ENCODE data around the gene NADSYN1. TPM values are rescaled to one million over a fixed set of nuclear protein-coding genes. Genes with fewer than 3 reads are reported as not detected.

Gene NADSYN1
- total and polyA plus RNA-seq, 2 of the 13 experiments (the other 11 are each of a cell fraction or from before 2014, with no cell fraction given): 35.7 to 51.5 TPM

DNA sequence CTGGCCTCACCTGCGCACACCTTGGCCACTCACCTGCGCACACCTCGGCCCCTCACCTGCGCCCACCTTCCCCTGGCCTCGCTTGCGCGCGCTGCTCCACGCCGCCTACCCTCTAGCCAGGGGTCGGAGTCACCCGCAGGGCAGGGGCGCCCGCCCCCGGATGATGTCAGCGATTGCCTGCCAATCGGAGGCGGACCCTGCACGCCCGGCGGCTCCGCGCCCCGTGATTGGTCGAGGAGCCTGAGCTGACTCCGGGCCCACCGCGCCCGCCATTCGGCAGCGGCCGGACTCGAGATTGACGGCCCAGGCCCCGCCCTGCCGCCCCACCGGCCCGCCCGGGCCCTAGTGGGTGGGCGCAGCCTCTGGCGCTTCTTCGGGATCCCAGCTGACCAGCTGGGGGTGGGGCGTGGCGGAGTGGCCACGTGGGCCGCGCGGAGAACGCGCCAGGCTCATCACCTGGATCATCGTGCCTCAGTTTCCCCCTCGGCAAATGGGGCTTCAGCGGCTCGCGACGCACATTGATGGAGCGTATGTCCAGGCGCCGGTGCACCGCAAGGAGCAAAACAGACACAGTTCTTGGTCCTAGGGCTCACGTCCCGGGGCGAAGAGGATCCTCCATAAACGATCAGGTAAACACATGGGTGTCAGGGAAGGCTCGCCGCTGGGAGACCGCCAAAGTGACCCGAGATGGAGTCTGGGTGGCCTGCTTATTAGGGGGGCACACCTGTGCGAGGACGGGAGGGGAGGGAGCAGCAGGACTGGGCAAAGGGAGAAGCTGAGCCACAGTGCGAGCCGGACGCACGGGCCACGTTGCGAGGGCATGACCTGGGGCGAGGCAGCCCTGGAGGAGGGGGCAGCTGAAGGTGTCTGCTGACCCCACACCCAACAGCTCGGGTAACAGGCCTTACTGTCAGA lies 4.5 kb upstream of the NADSYN1 start, which contains the start of gene DHCR7:
Gene DHCR7 (minus strand): TSS at position 137 of the 915 bp plus-strand sequence. CDS start 3,441 bp downstream, outside the sequence.
- DNase-seq (ENCODE audit: low spot score): peak; percentile 90
- peak; percentile 88 for ATAC-seq
- Histone ChIP-seq H3K27me3 (ENCODE audit: control insufficient read depth in 1 of 2, insufficient read depth in 2 of 2, low read length in 2 of 2) (no peaks in the 10 kb centered on the region), H4K20me1 (ENCODE audit: insufficient read depth, low read length) (peaks cover 18% of the 10 kb centered on the region), H3K4me2 (ENCODE audit: low read depth, low read length) (peak within 1 kb of the TSS; percentile 81), H2AFZ (ENCODE audit: low read length) (no peak within 1 kb of the TSS), H3K9ac (ENCODE audit: insufficient read depth, low read depth, low read length) (peak within 1 kb of the TSS; percentile 79), H3K4me1 (ENCODE audit: insufficient read depth, low read length) (peaks cover 59% of the 10 kb centered on the region), H3K4me3 (replicated peaks in 1 of 3; ENCODE audit: insufficient read depth in 1 of 3, low read depth in 2 of 3, low read length in 3 of 3) (peak within 1 kb of the TSS; percentile 76 to 93 (median 86)), H3K36me3 (replicated peaks in 1 of 2; ENCODE audit: control insufficient read depth in 1 of 2, insufficient read depth in 2 of 2, low read length in 2 of 2) (peaks cover 7 to 33% of the 10 kb centered on the region in 2 experiments; a peak in 4 of 5 replicates), H3K79me2 (ENCODE audit: insufficient read depth, low read length) (peaks cover 55% of the 10 kb centered on the region), H3K27ac (ENCODE audit: extremely low read length, insufficient read depth, low read length) (peak within 1 kb of the TSS; percentile 58), H3K9me3 (ENCODE audit: low read length) (no peaks in the 10 kb centered on the region)
- 0% methylated on average over 3 of the region's 78 CpGs for WGBS (ENCODE audit: low lambda C conversion rate)
- CTCF ChIA-PET (ENCODE audit: low intra/inter-chr PET ratio, low total read pairs): no interaction called here
- POLR2A ChIA-PET: interaction anchor here (0.9 to 2.2 kb wide), 6 partner anchors 10 to 338 kb away, joined by 3 to 16 read pairs (median 4); partner anchors contain the start of gene KRTAP5-7
- in situ Hi-C loops (cut with HindIII; ENCODE audit: extremely low pct_ligation_motif_present, low pct_unique_long_range_greater_than_20kb) (no loop called here), intact Hi-C loops (cut with micrococcal nuclease; ENCODE audit: unreplicated experiment) (no loop called here)
- no peak for FAIRE-seq
- BruUV-seq (replicated peaks): no TSS peak
- TF ChIP-seq SMAD1 (CRISPR knock-in tag; IDR thresholded peaks at IDR 0.05; ENCODE audit: borderline replicate concordance, low read depth) (0 out of 2 replicates have a peak, but pooled peaks have one; percentile 67), XBP1 (CRISPR knock-in tag; IDR thresholded peaks at IDR 0.05) (peak; percentile 72; the same call in 1 of the 2 replicates), SP2 (CRISPR knock-in tag; IDR thresholded peaks at IDR 0.05) (peak; percentile 98), ZNF616 (CRISPR knock-in tag; IDR thresholded peaks at IDR 0.05; ENCODE audit: low read depth) (no peak; the same call in 1 of the 2 replicates), MIER3 (CRISPR knock-in tag; IDR thresholded peaks at IDR 0.05; ENCODE audit: borderline replicate concordance) (peak; percentile 34; the same call in 1 of the 2 replicates), THYN1 (CRISPR knock-in tag; IDR thresholded peaks at IDR 0.05; ENCODE audit: borderline replicate concordance, low read depth) (no peak), KDM3A (CRISPR knock-in tag; IDR thresholded peaks at IDR 0.05; ENCODE audit: low read depth) (peak; percentile 87), ELF3 (CRISPR knock-in tag; IDR thresholded peaks at IDR 0.05) (no peak), CAMTA2 (CRISPR knock-in tag; IDR thresholded peaks at IDR 0.05; ENCODE audit: borderline replicate concordance) (no peak), MAZ (IDR thresholded peaks at IDR 0.05; ENCODE audit: borderline replicate concordance, low read depth, low read length) (peak; percentile 29; the same call in 1 of the 2 replicates), MAZ (CRISPR knock-in tag; IDR thresholded peaks at IDR 0.05; ENCODE audit: low read depth) (peak; percentile 59; the same call in 1 of the 2 replicates), HNF4A (CRISPR knock-in tag; IDR thresholded peaks at IDR 0.05) (no peak)
- TF ChIP-seq, protein P1, sequence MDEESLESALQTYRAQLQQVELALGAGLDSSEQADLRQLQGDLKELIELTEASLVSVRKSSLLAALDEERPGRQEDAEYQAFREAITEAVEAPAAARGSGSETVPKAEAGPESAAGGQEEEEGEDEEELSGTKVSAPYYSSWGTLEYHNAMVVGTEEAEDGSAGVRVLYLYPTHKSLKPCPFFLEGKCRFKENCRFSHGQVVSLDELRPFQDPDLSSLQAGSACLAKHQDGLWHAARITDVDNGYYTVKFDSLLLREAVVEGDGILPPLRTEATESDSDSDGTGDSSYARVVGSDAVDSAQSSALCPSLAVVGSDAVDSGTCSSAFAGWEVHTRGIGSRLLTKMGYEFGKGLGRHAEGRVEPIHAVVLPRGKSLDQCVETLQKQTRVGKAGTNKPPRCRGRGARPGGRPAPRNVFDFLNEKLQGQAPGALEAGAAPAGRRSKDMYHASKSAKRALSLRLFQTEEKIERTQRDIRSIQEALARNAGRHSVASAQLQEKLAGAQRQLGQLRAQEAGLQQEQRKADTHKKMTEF (CRISPR knock-in tag; IDR thresholded peaks at IDR 0.05): peak; percentile 71
- TF ChIP-seq, protein P2, sequence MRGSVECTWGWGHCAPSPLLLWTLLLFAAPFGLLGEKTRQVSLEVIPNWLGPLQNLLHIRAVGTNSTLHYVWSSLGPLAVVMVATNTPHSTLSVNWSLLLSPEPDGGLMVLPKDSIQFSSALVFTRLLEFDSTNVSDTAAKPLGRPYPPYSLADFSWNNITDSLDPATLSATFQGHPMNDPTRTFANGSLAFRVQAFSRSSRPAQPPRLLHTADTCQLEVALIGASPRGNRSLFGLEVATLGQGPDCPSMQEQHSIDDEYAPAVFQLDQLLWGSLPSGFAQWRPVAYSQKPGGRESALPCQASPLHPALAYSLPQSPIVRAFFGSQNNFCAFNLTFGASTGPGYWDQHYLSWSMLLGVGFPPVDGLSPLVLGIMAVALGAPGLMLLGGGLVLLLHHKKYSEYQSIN (CRISPR knock-in tag; IDR thresholded peaks at IDR 0.05; ENCODE audit: borderline replicate concordance): no peak
- TF ChIP-seq, protein P3, sequence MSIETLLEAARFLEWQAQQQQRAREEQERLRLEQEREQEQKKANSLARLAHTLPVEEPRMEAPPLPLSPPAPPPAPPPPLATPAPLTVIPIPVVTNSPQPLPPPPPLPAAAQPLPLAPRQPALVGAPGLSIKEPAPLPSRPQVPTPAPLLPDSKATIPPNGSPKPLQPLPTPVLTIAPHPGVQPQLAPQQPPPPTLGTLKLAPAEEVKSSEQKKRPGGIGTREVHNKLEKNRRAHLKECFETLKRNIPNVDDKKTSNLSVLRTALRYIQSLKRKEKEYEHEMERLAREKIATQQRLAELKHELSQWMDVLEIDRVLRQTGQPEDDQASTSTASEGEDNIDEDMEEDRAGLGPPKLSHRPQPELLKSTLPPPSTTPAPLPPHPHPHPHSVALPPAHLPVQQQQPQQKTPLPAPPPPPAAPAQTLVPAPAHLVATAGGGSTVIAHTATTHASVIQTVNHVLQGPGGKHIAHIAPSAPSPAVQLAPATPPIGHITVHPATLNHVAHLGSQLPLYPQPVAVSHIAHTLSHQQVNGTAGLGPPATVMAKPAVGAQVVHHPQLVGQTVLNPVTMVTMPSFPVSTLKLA (IDR thresholded peaks at IDR 0.05): peak; percentile 87
- TF ChIP-seq, protein P4, sequence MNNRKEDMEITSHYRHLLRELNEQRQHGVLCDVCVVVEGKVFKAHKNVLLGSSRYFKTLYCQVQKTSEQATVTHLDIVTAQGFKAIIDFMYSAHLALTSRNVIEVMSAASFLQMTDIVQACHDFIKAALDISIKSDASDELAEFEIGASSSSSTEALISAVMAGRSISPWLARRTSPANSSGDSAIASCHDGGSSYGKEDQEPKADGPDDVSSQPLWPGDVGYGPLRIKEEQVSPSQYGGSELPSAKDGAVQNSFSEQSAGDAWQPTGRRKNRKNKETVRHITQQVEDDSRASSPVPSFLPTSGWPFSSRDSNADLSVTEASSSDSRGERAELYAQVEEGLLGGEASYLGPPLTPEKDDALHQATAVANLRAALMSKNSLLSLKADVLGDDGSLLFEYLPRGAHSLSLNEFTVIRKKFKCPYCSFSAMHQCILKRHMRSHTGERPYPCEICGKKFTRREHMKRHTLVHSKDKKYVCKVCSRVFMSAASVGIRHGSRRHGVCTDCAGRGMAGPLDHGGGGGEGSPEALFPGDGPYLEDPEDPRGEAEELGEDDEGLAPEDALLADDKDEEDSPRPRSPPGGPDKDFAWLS (CRISPR knock-in tag; IDR thresholded peaks at IDR 0.05; ENCODE audit: borderline replicate concordance): 0 out of 2 replicates have a peak, but pooled peaks have one; percentile 33
